Tibial artery (tissue), 4 donors: ENCODE data around the gene REX1BD.
A peak's percentile ranks its signal among the peaks of the same experiment; 100 is the strongest.

Source experiments
- DNase-seq, 2 donors: peaks; one replicate each; pipeline ENCODE4 v3.0.0-alpha.2; 2019
- H3K27ac ChIP-seq, 2 donors: fragments of 200-600 bp; sonication (generic) in 1 of 2; 1 replicate in 1 of 2; 2 replicates in 1 of 2; pipeline ENCODE4 v1.5.1; 2018 to 2019; ENCODE audit warnings: mild to moderate bottlenecking in 1 of 2
- H3K27me3 ChIP-seq, 2 donors: fragments of 200-600 bp; sonication (generic) in 1 of 2; one replicate each; pipeline versions ENCODE4 v1.5.1 to v1.6.0; 2016 to 2019
- H3K36me3 ChIP-seq, 3 donors: fragments of 200-600 bp; sonication (generic) in 2 of 3; one replicate each; pipeline ENCODE4 v1.5.1; 2016 to 2019; ENCODE audit warnings: mild to moderate bottlenecking in 2 of 3
- H3K4me1 ChIP-seq, 4 donors: fragments of 200-600 bp; sonication (generic) in 2 of 4; 1 replicate in 3 of 4; 2 replicates in 1 of 4; pipeline ENCODE4 v1.5.1; 2016 to 2019
- H3K4me3 ChIP-seq, 2 donors: fragments of 200-600 bp; sonication (generic) in 1 of 2; 1 replicate in 1 of 2; 2 replicates in 1 of 2; pipeline ENCODE4 v1.5.1; 2018 to 2019; ENCODE audit warnings: mild to moderate bottlenecking in 2 of 2
- H3K9me3 ChIP-seq, 3 donors: fragments of 200-600 bp; sonication (generic) in 1 of 3; one replicate each; pipeline ENCODE4 v1.5.1; 2016 to 2019
- CTCF ChIP-seq, 2 experiments: fragments of 200-600 bp in 1 of 2; fragments of 450-650 bp in 1 of 2; IDR thresholded peaks; one replicate each; pipeline ENCODE4 v1.5.1; 2017 to 2019; ENCODE audit warnings: antibody characterized with exemption in 2 of 2, mild to moderate bottlenecking in 1 of 2, moderate library complexity in 1 of 2
- intact Hi-C: fragments of 100-400 bp; cut with DNase I; formaldehyde crosslinking; loops from one replicate; pipeline ENCODE4 v1.15.0; 2023; ENCODE audit warnings: low total_unique reads

Gene REX1BD

GRCh38 chr19:18542941-18543813 lies 45.4 kb upstream of the REX1BD start, which contains the start of gene FKBP8:
Gene FKBP8, minus strand, starts transcription at chr19:18543573. Its CDS starts 1,603 bp downstream, at chr19:18541970.
- intact Hi-C loops, result no loop called here
- Histone ChIP-seq H3K36me3 (peaks cover 24 to 36% (median 34%) of the 10 kb centered on the region in 3 donors), H3K4me3 (peak within 1 kb of the TSS; percentile 95 to 99), H3K4me1 (peaks cover 0 to 27% (median 18%) of the 10 kb centered on the region in 4 donors), H3K9me3 (no peaks in the 10 kb centered on the region), H3K27ac (peak within 1 kb of the TSS; percentile 92 to 96), H3K27me3 (peaks cover 0 to 2% of the 10 kb centered on the region in 2 donors)
- no peak for TF ChIP-seq CTCF (IDR thresholded peaks at IDR 0.05)
- DNase-seq, result peak; percentile 93 to 96

GRCh38 chr19:18543814-18544475 lies 44.7 kb upstream of the REX1BD start:
- intact Hi-C loops, result no loop called here
- no peaks in the 10 kb centered on the region for H3K9me3 ChIP-seq
- peak overlapping the region; percentile 95 to 99 for H3K4me3 ChIP-seq
- TF ChIP-seq CTCF (IDR thresholded peaks at IDR 0.05), result no peak
- DNase-seq, result no peak
- H3K36me3 ChIP-seq, result peaks cover 24 to 28% (median 28%) of the 10 kb centered on the region in 3 donors
- H3K27me3 ChIP-seq, result peaks cover 0 to 4% of the 10 kb centered on the region in 2 donors
- peaks cover 0 to 27% (median 18%) of the 10 kb centered on the region in 4 donors for H3K4me1 ChIP-seq
- peak overlapping the region; percentile 92 to 96 for H3K27ac ChIP-seq

- TF ChIP-seq CTCF (IDR thresholded peaks at IDR 0.05), result no peak
- intact Hi-C loops, result no loop called here
These were observed 37.0 kb upstream of the REX1BD start for GRCh38 chr19:18551631-18552030.

GRCh38 chr19:18557411-18558201 lies 31.0 kb upstream of the REX1BD start, which contains the start of gene KXD1:
Gene KXD1, plus strand, starts transcription at chr19:18557870. Its CDS starts 4,187 bp downstream, at chr19:18562057.
- H3K4me3 ChIP-seq, result peak within 1 kb of the TSS; percentile 86 to 88
- H3K27ac ChIP-seq, result peak within 1 kb of the TSS; percentile 95 to 96
- peaks cover 0 to 6% (median 0%) of the 10 kb centered on the region in 3 donors for H3K36me3 ChIP-seq
- peak; percentile 98 to 99 for DNase-seq
- no peaks in the 10 kb centered on the region for H3K9me3 ChIP-seq
- H3K27me3 ChIP-seq, result no peaks in the 10 kb centered on the region
- intact Hi-C loops, result no loop called here
- peaks cover 0 to 44% (median 22%) of the 10 kb centered on the region in 4 donors for H3K4me1 ChIP-seq
- no peak for TF ChIP-seq CTCF (IDR thresholded peaks at IDR 0.05)

More at GRCh38 chr19:18551631-18552030, 37.0 kb upstream of the REX1BD start:
- no peaks in the 10 kb centered on the region for H3K9me3 ChIP-seq
- H3K27me3 ChIP-seq, result peaks cover 0 to 4% of the 10 kb centered on the region in 2 donors
- H3K4me3 ChIP-seq, result no peak overlapping the region
- no peak for DNase-seq
- no peaks in the 10 kb centered on the region for H3K4me1 ChIP-seq
- no peaks in the 10 kb centered on the region for H3K36me3 ChIP-seq
- no peak overlapping the region for H3K27ac ChIP-seq

- H3K27ac ChIP-seq, result peak overlapping the region; percentile 95 to 96
- H3K9me3 ChIP-seq, result no peaks in the 10 kb centered on the region
- H3K4me1 ChIP-seq, result peaks cover 0 to 49% (median 26%) of the 10 kb centered on the region in 4 donors
- intact Hi-C loops, result no loop called here
- no peaks in the 10 kb centered on the region for H3K27me3 ChIP-seq
- H3K36me3 ChIP-seq, result peaks cover 0 to 11% (median 1%) of the 10 kb centered on the region in 3 donors
- no peak for TF ChIP-seq CTCF (IDR thresholded peaks at IDR 0.05)
- peak overlapping the region; percentile 86 to 88 for H3K4me3 ChIP-seq
- no peak for DNase-seq
These were observed 30.4 kb upstream of the REX1BD start for GRCh38 chr19:18558202-18558555.
